HG02678 (cell line): ENCODE measurements around the gene VWC2L.

Experiments
- ATAC-seq: cut with Tn5 transposase; IDR thresholded peaks from one replicate; pipeline ENCODE4 v1.9.1; 2021; ENCODE audit warnings: mild to moderate bottlenecking, moderate library complexity; ENCODE audit not compliant: unreplicated experiment

The VWC2L gene

DNA sequence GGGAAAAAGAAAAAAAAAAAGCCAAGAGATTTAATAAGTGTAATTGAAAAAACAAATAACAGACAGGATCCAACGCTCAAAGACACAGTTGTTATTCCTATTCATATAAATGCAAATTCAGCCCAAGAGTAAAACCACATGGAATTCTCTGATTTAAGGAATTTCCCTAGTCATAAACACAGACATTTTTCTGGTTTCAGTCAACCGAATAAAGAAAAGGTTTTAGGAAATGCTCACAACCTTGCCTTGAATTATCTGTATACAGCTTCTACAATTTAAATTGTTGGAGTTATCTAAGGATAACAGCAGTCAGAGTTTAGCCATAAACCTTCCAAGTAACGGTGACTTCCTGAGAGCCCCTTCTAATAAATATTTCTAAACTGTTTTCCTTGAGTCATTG, 122.7 kb downstream of the VWC2L start:
- no peak for ATAC-seq

- ATAC-seq = no peak
These were observed 125.8 kb downstream of the VWC2L start for GRCh38 chr2:214536625-214537024.

DNA sequence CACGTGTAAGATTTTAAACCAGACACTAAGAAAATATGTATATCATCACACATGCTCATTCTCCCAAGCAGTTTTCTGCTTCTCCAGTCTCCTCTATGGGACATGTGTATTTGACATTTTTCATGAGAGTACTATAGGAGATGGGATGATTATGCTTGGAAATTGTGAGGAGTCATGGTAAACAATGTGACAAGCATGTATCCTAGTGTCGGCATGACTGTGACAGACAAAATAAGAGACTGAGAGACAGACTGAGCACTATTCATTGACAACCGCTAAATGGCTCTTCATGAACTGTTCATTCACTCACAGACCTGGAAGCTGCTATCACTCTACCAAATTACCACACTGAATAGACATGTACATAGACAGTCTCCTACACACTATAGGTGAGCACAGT, 127.1 kb downstream of the VWC2L start:
- no peak for ATAC-seq

- ATAC-seq = no peak
These were observed 131.4 kb downstream of the VWC2L start for GRCh38 chr2:214542295-214542694.

- ATAC-seq = no peak
These were observed 132.0 kb downstream of the VWC2L start for GRCh38 chr2:214542866-214543265.

DNA sequence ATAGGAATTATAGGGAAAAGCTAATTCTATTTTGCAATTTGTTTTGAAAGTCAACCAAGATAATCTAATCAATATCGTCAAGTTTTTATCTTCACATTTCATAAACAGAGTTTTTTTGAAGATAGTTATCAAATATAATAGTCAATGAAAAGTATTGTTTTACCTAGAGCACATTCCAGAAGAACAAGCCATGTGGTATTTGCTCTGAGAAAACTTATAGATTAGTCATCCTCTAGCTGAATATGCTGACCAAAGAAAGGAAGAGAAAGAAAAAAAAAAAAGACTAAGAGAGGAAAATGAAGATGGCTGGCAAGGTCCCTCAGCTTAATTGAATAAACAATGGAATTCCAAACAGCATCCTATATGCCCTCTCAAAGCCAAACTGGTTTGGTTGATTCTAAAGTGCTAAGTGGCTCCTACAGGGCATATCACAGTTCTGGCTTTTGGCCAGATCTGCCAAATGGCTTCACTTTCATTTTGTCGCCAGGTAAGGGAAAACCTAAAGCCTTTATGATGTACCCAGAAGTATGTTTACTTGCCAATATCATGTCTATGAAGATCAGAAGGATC, 132.6 kb downstream of the VWC2L start:
- ATAC-seq = no peak

GRCh38 chr2:214545898-214546542, 135.2 kb downstream of the VWC2L start:
- no peak for ATAC-seq

- ATAC-seq = no peak
These were observed 137.1 kb downstream of the VWC2L start for GRCh38 chr2:214547931-214548330.

- no peak for ATAC-seq
These were observed 139.1 kb downstream of the VWC2L start for GRCh38 chr2:214549946-214550345.

DNA sequence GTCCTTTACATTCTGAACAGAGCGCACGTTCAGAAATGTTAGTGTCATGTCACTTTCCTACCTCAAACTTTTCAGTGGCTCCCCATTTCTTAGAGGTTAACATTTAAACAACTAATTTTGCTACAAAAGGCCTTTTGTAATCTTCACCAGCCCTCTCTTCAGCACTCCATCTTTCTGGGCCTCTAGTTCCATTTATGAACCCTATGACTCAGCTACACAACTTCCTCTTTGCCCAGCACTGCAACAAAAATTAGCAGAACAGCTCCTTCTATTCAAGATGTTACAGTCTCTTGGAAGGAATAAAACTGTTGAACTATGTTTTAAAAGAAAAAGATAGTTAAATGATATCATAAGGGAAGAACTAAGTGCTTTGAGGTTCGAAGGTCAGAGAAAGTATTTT, 139.9 kb downstream of the VWC2L start:
- ATAC-seq = no peak

GRCh38 chr2:214557884-214558283, 147.0 kb downstream of the VWC2L start:
- no peak for ATAC-seq

GRCh38 chr2:214558341-214558740, 147.5 kb downstream of the VWC2L start:
- no peak for ATAC-seq

DNA sequence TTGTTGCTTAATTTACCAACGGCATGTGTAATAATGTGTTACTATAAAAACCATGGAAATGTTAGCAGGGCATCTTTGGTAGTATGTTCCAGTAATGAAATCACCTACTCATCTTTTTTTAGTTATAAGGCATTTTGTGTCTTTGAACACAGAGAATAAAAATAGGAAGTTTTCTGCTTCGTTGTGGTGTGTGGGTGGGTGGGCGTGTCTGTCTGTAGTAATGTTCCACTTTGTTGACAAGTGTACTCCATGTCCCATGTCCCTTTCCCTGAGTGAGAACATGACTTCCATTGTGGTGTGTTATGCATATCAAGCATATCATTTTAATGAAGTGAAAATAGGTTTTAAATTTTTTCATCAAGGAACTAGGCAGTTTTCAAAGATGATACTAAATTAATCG, 149.3 kb downstream of the VWC2L start:
- no peak for ATAC-seq

GRCh38 chr2:214560618-214561190, 149.8 kb downstream of the VWC2L start:
- ATAC-seq = no peak

DNA sequence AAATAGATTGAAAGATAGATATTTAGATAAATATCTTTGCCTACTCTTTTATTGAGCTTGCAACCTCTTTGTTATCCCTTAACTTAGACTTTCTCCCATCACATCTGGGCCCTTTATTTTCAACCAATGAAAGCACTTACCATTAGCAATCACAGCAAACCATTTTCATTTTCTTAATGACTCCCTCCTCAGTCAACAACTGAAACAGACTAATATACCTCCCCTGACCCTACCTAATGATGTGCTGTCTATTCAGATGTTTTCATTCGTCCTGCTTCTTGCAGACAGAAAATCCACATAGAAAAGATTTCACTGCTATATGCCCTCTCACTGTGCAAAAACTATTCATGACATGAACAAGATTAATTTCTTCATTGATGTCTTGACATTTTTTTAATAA, 154.4 kb downstream of the VWC2L start:
- ATAC-seq = no peak

GRCh38 chr2:214566457-214566856, 155.6 kb downstream of the VWC2L start:
- ATAC-seq = no peak

DNA sequence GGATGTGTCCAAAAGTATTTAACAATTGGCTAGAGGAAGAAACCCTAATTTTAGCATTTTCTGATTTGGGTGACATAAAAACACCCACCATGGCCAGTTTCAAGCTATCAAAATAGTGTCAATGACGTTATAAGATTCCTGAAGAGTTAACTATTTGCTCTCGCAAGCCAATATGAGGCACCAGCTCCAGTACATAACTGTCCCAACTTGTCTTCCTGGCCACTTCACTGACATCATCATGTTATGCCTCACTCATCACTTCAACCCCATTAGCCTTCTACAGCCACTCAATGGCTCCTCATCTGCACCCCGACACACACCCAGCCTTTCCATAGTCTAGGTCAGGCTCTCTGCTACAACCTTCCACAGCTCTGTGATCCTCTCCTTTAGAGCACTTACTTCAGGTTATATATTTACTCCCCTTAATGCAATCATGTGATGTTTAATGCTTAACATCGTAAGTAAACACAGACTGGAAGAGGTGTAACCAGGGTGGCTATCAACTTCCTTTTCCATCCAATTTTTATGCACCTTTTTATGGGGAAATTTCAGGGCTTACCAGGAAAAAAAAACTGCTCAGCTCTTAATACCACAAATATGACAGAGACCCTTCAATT, 158.7 kb downstream of the VWC2L start:
- no peak for ATAC-seq

- ATAC-seq = no peak
These were observed 163.4 kb downstream of the VWC2L start for GRCh38 chr2:214574084-214574781.

DNA sequence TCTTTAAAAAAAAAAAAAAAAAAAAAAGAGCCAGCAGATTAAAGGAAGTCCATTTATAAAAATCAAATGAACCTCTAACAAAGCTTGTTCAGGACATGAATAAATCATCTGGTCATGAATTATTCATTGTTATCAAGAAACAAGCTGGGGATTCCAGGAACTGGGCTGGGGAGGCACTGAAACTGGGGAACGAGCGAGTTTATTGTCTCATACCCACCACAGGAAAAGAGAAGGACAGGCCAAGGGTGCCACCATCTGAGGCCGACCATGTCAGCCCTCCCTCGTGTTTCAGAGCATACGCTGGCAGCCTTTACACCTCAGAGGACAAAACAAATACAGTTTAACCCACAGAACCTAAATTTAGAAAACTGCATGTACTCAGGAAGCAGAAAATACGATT, 164.2 kb downstream of the VWC2L start:
- no peak for ATAC-seq

DNA sequence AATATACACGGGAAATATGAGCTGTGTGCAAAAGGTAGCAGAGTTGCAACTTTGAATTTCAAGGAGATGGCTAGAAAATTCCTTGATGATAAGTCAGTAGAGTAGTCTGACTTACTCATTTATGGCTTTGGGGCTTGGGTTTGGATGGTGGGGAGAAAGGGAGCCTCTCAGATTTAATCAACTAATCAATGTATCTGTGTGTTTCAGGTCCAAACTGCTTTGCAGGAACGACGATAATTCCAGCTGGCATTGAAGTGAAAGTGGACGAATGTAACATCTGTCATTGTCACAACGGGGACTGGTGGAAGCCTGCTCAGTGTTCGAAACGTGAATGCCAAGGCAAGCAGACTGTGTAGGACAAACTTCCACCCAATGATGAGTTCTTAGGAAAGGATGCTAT, 164.6 kb downstream of the VWC2L start:
- no peak for ATAC-seq

DNA sequence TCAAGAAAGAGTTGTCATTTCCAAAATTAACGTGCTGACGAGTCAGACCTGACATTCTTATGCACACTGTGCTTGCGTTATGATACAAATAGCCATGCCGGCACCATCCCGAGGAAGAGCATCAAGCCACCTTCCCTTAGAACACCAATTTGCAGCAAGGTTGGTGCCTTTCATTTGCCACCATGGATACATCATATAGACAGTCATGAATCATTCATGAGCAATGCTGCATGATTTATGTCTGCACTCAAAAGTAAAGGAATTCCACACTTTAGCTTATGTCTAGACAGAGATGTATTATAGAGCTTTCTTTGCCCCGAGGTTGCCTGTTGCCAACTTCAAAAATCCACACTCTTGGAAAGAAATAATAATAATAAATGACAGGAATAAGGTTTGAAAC, 166.9 kb downstream of the VWC2L start:
- no peak for ATAC-seq

DNA sequence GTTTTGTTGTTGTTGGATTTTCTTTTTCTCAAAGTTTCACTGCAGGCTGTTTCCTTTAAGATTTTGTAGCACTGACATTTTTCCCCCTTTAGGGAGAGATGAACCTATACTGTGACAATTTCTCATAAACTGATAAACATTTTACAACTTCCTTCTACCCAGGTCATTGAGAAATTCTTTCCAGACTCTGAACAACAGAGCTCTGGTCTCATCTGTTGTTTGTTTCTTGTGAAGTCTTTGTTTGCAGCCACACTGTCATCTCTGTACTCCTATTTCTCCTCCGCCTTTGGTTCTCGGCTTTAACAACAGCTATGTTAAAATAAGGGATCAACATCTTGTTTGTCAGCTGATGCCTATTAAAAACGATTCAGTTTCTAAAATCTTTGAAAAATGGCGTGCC, 167.6 kb downstream of the VWC2L start:
- no peak for ATAC-seq
